DMS53 treated with DMSO at 0.1 percent for 48 hours (cell line): ENCODE measurements around the gene MYOD1.

ENCODE experiments used
- DNase-seq: peaks from one replicate; lab custom pipeline; 2025; ENCODE audit not compliant: unreplicated experiment; lab: John Stamatoyannopoulos, UW

MYOD1 gene

GRCh38 chr11:17734418-17734911 is 15.1 kb downstream of the MYOD1 start, which contains the start of gene KCNC1:
Gene KCNC1, plus strand, starts transcription at chr11:17734781. Its CDS starts 1,222 bp downstream, at chr11:17736003.
- peak; percentile 31 for DNase-seq

- DNase-seq, result peak; percentile 8
These were observed 15.8 kb downstream of the MYOD1 start for GRCh38 chr11:17734986-17735817.

GRCh38 chr11:17735818-17736578 is 16.6 kb downstream of the MYOD1 start:
- no peak for DNase-seq

DNA sequence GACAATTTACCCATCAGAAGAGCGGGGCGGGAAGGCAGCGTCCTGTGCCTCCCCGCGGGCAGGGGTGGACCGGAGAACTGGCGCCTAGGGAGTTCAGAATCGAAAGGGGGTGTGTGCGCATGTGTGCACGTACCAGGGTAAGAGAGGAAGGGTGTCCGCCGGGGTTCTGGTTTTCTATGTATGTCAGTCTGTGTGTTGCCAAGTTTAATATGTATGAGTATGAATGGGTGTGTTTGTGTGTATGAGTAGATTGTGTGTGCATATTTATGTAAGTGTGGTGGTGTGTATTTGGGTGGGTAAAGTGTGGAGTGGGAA is 17.2 kb downstream of the MYOD1 start:
- no peak for DNase-seq

GRCh38 chr11:17736930-17737817 is 17.8 kb downstream of the MYOD1 start:
- no peak for DNase-seq

DNA sequence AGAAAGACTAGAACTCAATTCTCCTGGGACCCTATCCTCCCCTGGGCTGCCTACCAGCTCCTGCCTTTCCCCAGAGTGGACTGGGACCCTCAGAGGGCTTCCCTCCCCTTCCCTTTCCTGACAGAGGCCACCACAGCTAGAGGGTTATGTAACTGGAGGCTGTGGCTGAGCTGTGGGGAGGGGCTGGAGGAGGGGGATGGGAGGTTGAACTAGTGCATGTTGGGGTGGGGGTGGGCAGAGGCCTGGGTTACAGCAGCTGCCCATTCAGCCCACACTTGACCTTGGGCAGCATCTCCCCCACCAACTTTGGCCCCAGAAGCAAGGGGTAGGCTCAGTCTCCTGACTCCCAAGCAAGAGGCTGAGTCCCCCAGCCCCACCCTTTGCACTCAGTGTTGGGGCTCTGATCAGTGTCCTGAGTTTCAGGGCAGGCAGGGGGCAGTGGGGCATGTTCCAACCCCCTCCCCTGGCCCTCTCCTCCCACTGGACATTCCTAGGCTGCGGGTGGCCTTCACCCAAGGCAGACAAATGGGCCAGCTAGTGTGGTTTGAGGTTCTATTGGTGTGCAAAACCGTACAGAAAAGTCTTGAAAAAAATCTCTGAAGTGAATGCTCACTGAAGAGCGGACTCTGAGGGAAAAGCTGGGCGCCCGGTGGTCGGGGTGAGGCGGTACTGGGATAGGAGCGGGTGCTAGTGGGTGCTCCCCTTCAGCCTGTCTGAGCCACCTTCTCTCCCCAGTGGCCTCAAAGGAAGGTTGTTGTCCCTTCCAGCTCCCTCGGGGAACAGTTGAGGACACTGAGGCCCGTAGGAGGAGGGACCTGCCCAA is 19.0 kb downstream of the MYOD1 start:
- DNase-seq, result no peak

- DNase-seq, result no peak
These were observed 20.6 kb downstream of the MYOD1 start for GRCh38 chr11:17739945-17740338.

GRCh38 chr11:17740649-17741235 is 21.4 kb downstream of the MYOD1 start:
- no peak for DNase-seq

DNA sequence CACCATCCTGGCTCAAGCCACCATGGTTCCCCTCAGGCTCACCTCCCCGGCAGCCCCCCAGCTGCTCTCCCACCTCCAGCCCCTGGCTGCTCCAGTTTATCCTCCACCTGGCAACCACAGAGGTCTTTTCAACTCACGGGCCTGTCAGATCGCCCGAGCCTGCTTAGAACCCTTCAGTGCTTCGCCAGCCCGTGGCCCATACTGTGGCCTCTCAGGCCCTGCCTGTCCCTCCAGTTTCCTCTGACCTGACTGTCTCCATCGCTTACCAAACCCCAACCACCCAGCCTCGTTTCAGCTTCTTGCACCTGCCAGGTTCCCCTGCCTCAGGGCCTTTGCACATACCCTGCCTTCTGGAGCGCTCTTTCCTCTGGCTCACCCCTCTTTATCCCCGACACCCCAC is 22.1 kb downstream of the MYOD1 start:
- no peak for DNase-seq

GRCh38 chr11:17742019-17742418 is 22.6 kb downstream of the MYOD1 start:
- no peak for DNase-seq

- DNase-seq, result no peak
These were observed 23.8 kb downstream of the MYOD1 start for GRCh38 chr11:17743026-17743807.

DNA sequence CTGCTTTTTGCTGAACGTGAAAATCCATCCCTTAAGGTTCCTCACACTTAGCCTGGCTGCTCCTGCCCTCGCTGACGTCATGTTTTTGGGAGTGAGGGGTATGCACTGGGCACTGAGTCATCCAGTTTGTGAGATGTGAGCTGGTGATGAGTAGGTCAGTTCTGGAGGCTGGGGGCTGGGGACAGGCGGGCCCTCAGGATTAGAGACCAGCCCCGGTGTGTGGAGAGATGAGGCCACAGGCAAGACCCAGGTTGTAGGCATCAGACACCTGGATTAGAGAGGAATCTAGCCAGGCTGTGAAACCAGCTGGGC is 24.4 kb downstream of the MYOD1 start:
- DNase-seq, result no peak

- DNase-seq, result no peak
These were observed 25.0 kb downstream of the MYOD1 start for GRCh38 chr11:17744151-17744940.

GRCh38 chr11:17745023-17745772 is 25.8 kb downstream of the MYOD1 start:
- DNase-seq, result no peak

DNA sequence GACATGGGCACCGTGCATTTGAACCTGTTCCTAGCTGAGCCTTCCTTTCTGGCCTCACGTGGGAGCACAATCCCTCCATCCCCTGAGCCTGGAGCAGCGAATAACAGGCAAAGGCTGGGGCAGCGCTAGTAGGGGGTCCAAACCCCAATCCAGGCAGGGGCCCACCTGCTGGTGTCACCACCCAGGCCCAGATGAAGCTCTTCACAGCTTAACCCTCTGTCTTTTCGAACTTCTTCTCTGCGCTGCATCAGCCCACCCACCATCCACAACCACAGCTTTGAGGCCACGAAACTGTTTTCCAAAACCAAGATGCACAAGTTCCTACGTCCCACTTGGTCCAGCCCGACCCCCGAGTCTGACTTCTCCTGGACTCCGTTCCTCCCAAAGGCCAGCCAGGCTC is 26.7 kb downstream of the MYOD1 start:
- DNase-seq, result no peak

- no peak for DNase-seq
These were observed 28.0 kb downstream of the MYOD1 start for GRCh38 chr11:17747131-17747955.

DNA sequence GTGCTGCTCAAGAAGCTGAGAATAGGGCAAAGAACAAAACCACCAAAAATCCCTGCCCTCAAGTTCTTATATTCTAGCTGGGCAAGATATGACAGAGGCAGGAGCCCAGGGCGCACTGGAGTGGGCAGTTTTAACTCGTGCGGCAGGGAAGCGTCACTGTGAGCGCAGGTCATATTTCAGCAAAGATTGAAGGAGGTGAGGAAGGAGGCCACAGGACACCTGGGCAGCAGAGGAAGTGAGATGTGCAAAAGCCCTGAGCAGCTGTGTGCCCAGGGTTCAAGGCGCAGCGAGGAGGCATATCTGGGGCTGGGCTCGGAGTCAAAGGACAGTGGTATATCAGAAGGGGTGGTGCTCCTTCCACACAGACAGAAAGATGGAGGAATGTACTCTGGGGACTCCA is 28.7 kb downstream of the MYOD1 start:
- no peak for DNase-seq
